Neural cell (in vitro differentiated cells): Measurements from ENCODE around the gene SURF2. TPM values are rescaled to one million over a fixed set of nuclear protein-coding genes. Genes with fewer than 3 reads are reported as not detected.
"Not testable (repeated sequence)": the region's sequence is repeated elsewhere in the genome, so short reads cannot be mapped to it uniquely, and the experiment has no call there.

Source experiments
- H2AFZ ChIP-seq: fragments of 200-600, 300-800 bp; sonication (generic), shearing (Covaris generic); 2 replicates; pipeline ENCODE4 v1.6.0; 2014; ENCODE audit warnings: low read depth, mild to moderate bottlenecking, antibody characterized with exemption, low read length, moderate library complexity
- H3F3A ChIP-seq: fragments of 200-600 bp; shearing (Covaris generic); 2 replicates; pipeline ENCODE4 v1.6.1; 2016; ENCODE audit warnings: mild to moderate bottlenecking, moderate library complexity, mixed read lengths, antibody characterized with exemption, low read length; ENCODE audit not compliant: insufficient read depth, poor library complexity, severe bottlenecking
- H3K27ac ChIP-seq: fragments of 200-600, 300-800 bp; sonication (generic), shearing (Covaris generic); 2 replicates; pipeline ENCODE4 v1.5.1; 2014; ENCODE audit warnings: mild to moderate bottlenecking, low read length, moderate library complexity
- H3K27me3 ChIP-seq: fragments of 300-800, 200-600 bp; sonication (generic), shearing (Covaris generic); 2 replicates; pipeline ENCODE4 v1.6.0; 2014; ENCODE audit warnings: mild to moderate bottlenecking, low read depth, low read length, moderate library complexity; ENCODE audit not compliant: insufficient read depth
- H3K36me3 ChIP-seq: fragments of 300-800, 200-600 bp; sonication (generic), shearing (Covaris generic); 2 replicates; pipeline ENCODE4 v1.5.1; 2014; ENCODE audit warnings: mild to moderate bottlenecking, antibody characterized with exemption, low read length, moderate library complexity; ENCODE audit not compliant: insufficient read depth
- H3K4me2 ChIP-seq: fragments of 300-800, 200-600 bp; sonication (generic), shearing (Covaris generic); 2 replicates; pipeline ENCODE4 v1.6.0; 2014; ENCODE audit warnings: mild to moderate bottlenecking, low read length
- H3K4me3 ChIP-seq: fragments of 300-800, 200-600 bp; sonication (generic), shearing (Covaris generic); 2 replicates; pipeline ENCODE4 v1.5.1; 2014; ENCODE audit warnings: mild to moderate bottlenecking, low read length, moderate library complexity
- H3K79me2 ChIP-seq: fragments of 200-600 bp; shearing (Covaris generic); replicated peaks from 2 replicates; pipeline ENCODE4 v1.6.0; 2014; ENCODE audit warnings: mild to moderate bottlenecking, low read length, moderate library complexity; ENCODE audit not compliant: insufficient read depth
- H3K9ac ChIP-seq: fragments of 300-800, 200-600 bp; sonication (generic), shearing (Covaris generic); 2 replicates; pipeline ENCODE4 v1.6.1; 2016; ENCODE audit warnings: mild to moderate bottlenecking, low read length, mixed read lengths
- H3K9me2 ChIP-seq: fragments of 200-600 bp; shearing (Covaris generic); 2 replicates; pipeline ENCODE4 v1.6.1; 2016; ENCODE audit warnings: mild to moderate bottlenecking, low read length, mixed read lengths; ENCODE audit not compliant: insufficient read depth
- H3K9me3 ChIP-seq: fragments of 200-600, 300-800 bp; sonication (generic), shearing (Covaris generic); 2 replicates; pipeline ENCODE4 v1.6.1; 2016; ENCODE audit warnings: mild to moderate bottlenecking, mixed run types, low read length, moderate library complexity, mixed read lengths
- H4K20me1 ChIP-seq: fragments of 200-600 bp; shearing (Covaris generic); 2 replicates; pipeline ENCODE4 v1.6.1; 2016; ENCODE audit warnings: mild to moderate bottlenecking, mixed run types; ENCODE audit not compliant: insufficient read depth
- CTCF ChIP-seq: fragments of 450-650 bp; IDR thresholded peaks from 2 replicates; pipeline ENCODE4 v1.5.1; 2014; ENCODE audit warnings: antibody characterized with exemption, mild to moderate bottlenecking, moderate library complexity; ENCODE audit not compliant: poor library complexity, severe bottlenecking
- EP300 ChIP-seq: fragments of 450-650 bp; conservative IDR thresholded peaks from 2 replicates; pipeline ENCODE4 v1.6.1; 2014; ENCODE audit warnings: antibody characterized with exemption, mild to moderate bottlenecking, moderate library complexity; ENCODE audit not compliant: poor library complexity, severe bottlenecking
- EZH2 ChIP-seq: fragments of 200-600, 300-800 bp; shearing (Covaris generic), sonication (generic); IDR thresholded peaks from 2 replicates; pipeline ENCODE4 v1.6.1; 2014; ENCODE audit warnings: antibody characterized with exemption, low read length, borderline replicate concordance, mild to moderate bottlenecking; ENCODE audit not compliant: insufficient read depth, poor library complexity, severe bottlenecking
- MXI1 ChIP-seq: fragments of 450-650 bp; conservative IDR thresholded peaks from 2 replicates; pipeline ENCODE4 v1.6.1; 2014; ENCODE audit warnings: antibody characterized with exemption, mild to moderate bottlenecking; ENCODE audit not compliant: poor library complexity, severe bottlenecking
- POLR2AphosphoS5 ChIP-seq: IDR thresholded peaks from 2 replicates; pipeline ENCODE4 v1.6.1; 2012
- RAD21 ChIP-seq: fragments of 450-650 bp; conservative IDR thresholded peaks from 2 replicates; pipeline ENCODE4 v1.6.1; 2014; ENCODE audit warnings: antibody characterized with exemption, mild to moderate bottlenecking, moderate library complexity
- REST ChIP-seq: IDR thresholded peaks from 2 replicates; pipeline ENCODE4 v1.6.1; 2012; ENCODE audit warnings: borderline replicate concordance
- SMC3 ChIP-seq: fragments of 450-650 bp; conservative IDR thresholded peaks from 2 replicates; pipeline ENCODE4 v1.6.1; 2014; ENCODE audit warnings: antibody characterized with exemption, mild to moderate bottlenecking, moderate library complexity; ENCODE audit not compliant: poor library complexity
- TAF1 ChIP-seq: IDR thresholded peaks from 2 replicates; pipeline ENCODE4 v1.6.1; 2012; ENCODE audit warnings: low read depth
- polyA plus RNA-seq: library from polyadenylated mRNA; depleted of rRNA; stranded (reverse); fragments of >200 nt; gene quantifications from 2 replicates; pipeline ENCODE4 v1.2.3, GENCODE V29; 2014

SURF2 gene
- polyA plus RNA-seq, 1 donor from 2014 or later: 36.4 TPM

DNA sequence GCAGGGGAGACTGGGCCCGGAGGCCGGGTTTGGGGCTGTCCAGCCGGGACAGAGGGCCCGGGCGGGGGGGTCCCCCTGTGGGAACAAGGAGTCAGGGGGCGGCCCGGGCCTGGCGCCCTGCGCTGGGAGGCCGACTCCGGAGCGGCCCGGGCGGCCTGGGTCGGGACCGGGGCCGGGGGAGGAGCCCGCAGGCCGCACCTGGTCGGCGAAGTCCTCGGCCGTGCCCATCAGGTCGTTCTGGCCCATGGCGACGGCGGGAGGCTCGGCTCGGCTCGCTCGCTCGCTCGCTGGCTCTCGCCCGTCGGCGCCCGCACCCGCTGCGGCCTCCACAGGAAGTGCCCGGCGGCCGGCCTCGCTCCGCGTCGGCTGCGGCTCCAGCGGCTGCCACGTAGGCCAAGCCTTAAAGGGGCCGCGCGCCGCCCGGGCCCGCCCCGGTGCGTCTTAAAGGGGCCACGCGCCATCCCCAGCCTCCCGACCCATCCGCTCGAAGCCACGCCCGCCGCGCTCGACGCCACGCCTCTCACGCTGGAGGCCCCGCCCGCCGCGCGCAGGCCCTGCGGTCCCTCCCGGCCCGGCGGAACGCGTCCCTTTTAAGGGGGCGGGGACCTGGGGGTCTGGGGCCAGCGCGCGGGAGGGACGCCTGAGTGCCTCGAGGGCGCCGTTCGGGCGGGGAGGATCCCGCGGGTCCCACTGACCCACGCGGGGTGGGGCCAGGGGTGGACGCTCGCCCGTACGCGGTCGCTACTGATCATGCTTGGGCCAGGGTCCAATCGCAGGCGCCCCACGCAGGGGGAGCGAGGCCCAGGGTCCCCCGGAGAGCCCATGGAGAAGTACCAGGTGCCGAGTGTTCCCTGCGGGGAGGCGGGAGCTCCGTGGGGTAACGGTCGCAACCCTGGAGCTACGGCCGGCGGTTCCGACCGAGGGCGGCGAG, 19.6 kb downstream of the SURF2 start, which contains the start of the genes STKLD1 and SURF4:
TSS of gene STKLD1 (plus strand) at position 643 of the 931 bp plus-strand sequence. CDS start at position 751, 108 bp downstream.
TSS of gene SURF4 (minus strand) at position 337 of the 931 bp plus-strand sequence. CDS start at position 246, 91 bp downstream.
- Histone ChIP-seq H3K36me3 (no peaks in the 10 kb centered on the region), H3K9me2 (no peaks in the 10 kb centered on the region), H3K27me3 (no peaks in the 10 kb centered on the region), H3K9ac (peak within 1 kb of the TSS; percentile 84), H3F3A (no peaks in the 10 kb centered on the region), H4K20me1 (no peaks in the 10 kb centered on the region), H3K79me2 (peaks cover 33% of the 10 kb centered on the region), H3K4me2 (peak within 1 kb of the TSS; percentile 99), H3K27ac (peak within 1 kb of the TSS; percentile 49), H2AFZ (peak within 1 kb of the TSS; percentile 73), H3K4me3 (peak within 1 kb of the TSS; percentile 91), H3K9me3 (no peaks in the 10 kb centered on the region)
- TF ChIP-seq EP300 (peak; percentile 14), CTCF (no peak), POLR2AphosphoS5 (peak; percentile 36), MXI1 (peak; percentile 68), SMC3 (no peak), TAF1 (peak; percentile 20)

DNA sequence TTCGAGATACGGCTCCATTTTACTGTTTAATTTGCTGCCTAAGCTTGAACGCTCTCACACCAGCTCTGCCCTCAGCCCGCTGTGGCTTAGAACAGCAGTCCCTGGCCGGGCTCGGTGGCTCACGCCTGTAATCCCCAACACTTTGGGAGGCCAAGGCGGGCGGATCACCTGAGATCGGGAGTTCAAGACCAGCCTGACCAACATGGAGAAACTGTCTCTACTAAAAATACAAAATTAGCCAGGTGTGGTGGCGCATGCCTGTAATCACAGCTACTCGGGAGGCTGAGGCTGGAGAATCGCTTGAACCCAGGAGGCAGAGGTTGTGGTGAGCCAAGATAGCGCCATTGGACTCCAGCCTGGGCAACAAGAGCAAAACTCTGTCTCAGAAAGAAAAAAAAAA, 20.9 kb downstream of the SURF2 start:
- not testable (repeated sequence) for H3K4me2 ChIP-seq, H3K27me3 ChIP-seq, H3F3A ChIP-seq, H3K9me3 ChIP-seq, H3K36me3 ChIP-seq, H4K20me1 ChIP-seq, H3K9me2 ChIP-seq, H3K4me3 ChIP-seq, H3K9ac ChIP-seq, H2AFZ ChIP-seq, H3K27ac ChIP-seq
- peaks cover 27% of the 10 kb centered on the region for H3K79me2 ChIP-seq

DNA sequence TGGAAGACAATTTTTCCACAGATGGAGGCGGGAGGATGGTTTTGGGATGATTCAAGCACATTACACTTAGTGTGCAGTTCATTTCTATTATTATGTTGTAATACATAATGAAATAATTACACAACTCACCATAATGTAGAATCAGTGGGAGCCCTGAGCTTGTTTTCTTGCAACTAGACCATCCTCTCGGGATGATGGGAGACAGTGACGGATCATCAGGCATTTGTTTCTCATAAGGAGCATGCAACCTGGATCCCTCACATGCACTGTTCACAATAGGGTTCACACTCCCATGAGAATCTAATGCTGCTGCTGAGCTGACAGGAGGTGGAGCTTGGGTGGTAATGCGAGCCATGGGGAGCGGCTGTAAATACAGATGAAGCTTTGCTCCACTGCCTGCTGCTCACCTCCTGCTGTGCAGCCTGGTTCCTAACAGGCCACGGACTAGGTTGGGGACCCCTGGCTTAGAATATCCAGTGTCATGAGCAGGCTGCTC, 21.4 kb downstream of the SURF2 start:
- H4K20me1 ChIP-seq: no peaks in the 10 kb centered on the region
- H3K4me2 ChIP-seq: no peak overlapping the region
- no peaks in the 10 kb centered on the region for H3F3A ChIP-seq
- no peaks in the 10 kb centered on the region for H3K27me3 ChIP-seq
- H2AFZ ChIP-seq: no peak overlapping the region
- H3K9me3 ChIP-seq: no peaks in the 10 kb centered on the region
- no peak overlapping the region for H3K9ac ChIP-seq
- no peaks in the 10 kb centered on the region for H3K9me2 ChIP-seq
- no peak overlapping the region for H3K27ac ChIP-seq
- no peak for TF ChIP-seq TAF1
- no peak for TF ChIP-seq SMC3
- TF ChIP-seq CTCF: no peak
- TF ChIP-seq EZH2: no peak
- TF ChIP-seq RAD21: no peak
- no peak for TF ChIP-seq POLR2AphosphoS5
- no peak for TF ChIP-seq REST
- TF ChIP-seq MXI1: no peak
- no peak for TF ChIP-seq EP300
- H3K36me3 ChIP-seq: no peaks in the 10 kb centered on the region
- H3K4me3 ChIP-seq: no peak overlapping the region
- H3K79me2 ChIP-seq: peaks cover 22% of the 10 kb centered on the region
